ENCODE results near the gene KREMEN1.

DNA sequence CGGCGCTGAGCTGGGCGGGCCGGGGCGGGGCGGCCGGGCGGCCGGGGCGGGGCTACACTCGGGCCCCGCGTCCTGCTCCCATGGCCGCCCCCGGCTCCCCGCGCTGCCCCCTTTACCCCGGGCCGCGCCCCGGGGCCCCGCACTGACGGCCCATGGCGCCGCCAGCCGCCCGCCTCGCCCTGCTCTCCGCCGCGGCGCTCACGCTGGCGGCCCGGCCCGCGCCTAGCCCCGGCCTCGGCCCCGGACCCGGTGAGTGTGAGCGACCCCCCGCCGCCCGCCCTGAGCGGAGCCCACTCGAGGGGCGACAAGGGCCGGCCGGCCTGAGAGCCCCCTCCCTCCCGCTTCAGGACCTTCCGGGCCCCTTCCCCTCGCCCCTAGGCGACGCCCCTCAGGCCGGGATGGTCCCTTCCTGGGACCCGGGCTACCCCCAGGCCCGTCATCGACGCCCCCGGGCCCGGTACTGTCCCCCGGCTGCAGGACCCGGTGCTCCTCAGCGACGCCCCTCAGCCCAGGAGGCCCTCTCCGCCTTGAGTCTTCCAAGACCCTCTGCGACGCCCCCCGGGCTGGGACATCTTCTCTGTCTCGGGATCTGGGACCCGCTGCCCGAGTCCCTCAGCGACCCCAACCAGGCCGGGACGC lies at the start of gene KREMEN1:
- TF ChIP-seq POLR2A (IDR thresholded peaks at IDR 0.05; ENCODE audit: extremely low read depth, insufficient read length), result no peak
- TF ChIP-seq, protein P1, sequence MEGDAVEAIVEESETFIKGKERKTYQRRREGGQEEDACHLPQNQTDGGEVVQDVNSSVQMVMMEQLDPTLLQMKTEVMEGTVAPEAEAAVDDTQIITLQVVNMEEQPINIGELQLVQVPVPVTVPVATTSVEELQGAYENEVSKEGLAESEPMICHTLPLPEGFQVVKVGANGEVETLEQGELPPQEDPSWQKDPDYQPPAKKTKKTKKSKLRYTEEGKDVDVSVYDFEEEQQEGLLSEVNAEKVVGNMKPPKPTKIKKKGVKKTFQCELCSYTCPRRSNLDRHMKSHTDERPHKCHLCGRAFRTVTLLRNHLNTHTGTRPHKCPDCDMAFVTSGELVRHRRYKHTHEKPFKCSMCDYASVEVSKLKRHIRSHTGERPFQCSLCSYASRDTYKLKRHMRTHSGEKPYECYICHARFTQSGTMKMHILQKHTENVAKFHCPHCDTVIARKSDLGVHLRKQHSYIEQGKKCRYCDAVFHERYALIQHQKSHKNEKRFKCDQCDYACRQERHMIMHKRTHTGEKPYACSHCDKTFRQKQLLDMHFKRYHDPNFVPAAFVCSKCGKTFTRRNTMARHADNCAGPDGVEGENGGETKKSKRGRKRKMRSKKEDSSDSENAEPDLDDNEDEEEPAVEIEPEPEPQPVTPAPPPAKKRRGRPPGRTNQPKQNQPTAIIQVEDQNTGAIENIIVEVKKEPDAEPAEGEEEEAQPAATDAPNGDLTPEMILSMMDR (IDR thresholded peaks at IDR 0.05; ENCODE audit: low read depth, low read length), result no peak
- TF ChIP-seq, protein P2, sequence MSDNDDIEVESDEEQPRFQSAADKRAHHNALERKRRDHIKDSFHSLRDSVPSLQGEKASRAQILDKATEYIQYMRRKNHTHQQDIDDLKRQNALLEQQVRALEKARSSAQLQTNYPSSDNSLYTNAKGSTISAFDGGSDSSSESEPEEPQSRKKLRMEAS (IDR thresholded peaks at IDR 0.05; ENCODE audit: low read depth, low read length), result no peak

Measured in NB4 (cell line).